Natural killer cell (primary cell): ENCODE results near the gene NPHP4. TPM values are rescaled to one million over a fixed set of nuclear protein-coding genes. Genes with fewer than 3 reads are reported as not detected.

Experiments
- ATAC-seq, 3 donors: fragments of 150-1000 bp in 2 of 3; fragments of 200-7000 bp in 1 of 3; cut with Tn5 transposase; 1 replicate in 1 of 3; 2 replicates in 2 of 3; pipeline ENCODE4 v1.10.0; 2021; ENCODE audit warnings: mild to moderate bottlenecking in 2 of 3, moderate library complexity in 2 of 3
- DNase-seq, 2 donors: peaks; one replicate each; pipeline versions ENCODE4 v3.0.0 to v3.0.0-alpha.2; 2013 to 2021; ENCODE audit warnings: mixed read lengths in 1 of 2
- H3K27ac ChIP-seq: one replicate; pipeline ENCODE4 v1.5.1; 2013; ENCODE audit warnings: mild to moderate bottlenecking, low read length
- H3K27me3 ChIP-seq: one replicate; pipeline ENCODE4 v1.6.1; 2013; ENCODE audit warnings: low read length; ENCODE audit not compliant: control insufficient read depth, insufficient read depth
- H3K36me3 ChIP-seq: one replicate; pipeline ENCODE4 v1.6.1; 2013; ENCODE audit warnings: low read length; ENCODE audit not compliant: control insufficient read depth, insufficient read depth
- H3K4me1 ChIP-seq: one replicate; pipeline ENCODE4 v1.6.1; 2013; ENCODE audit warnings: low read length; ENCODE audit not compliant: control insufficient read depth, insufficient read depth
- H3K4me3 ChIP-seq: one replicate; pipeline ENCODE4 v1.5.1; 2013; ENCODE audit warnings: low read length
- H3K9me3 ChIP-seq: one replicate; pipeline ENCODE4 v1.6.1; 2013; ENCODE audit warnings: low read length; ENCODE audit not compliant: control insufficient read depth, insufficient read depth
- H3K27ac Mint-ChIP-seq, 2 donors: one replicate each; pipeline ENCODE4 v1.8.0; 2022; ENCODE audit warnings: mild to moderate bottlenecking in 2 of 2, mixed read lengths in 2 of 2, moderate library complexity in 1 of 2
- H3K27me3 Mint-ChIP-seq, 2 donors: one replicate each; pipeline ENCODE4 v1.8.0; 2022; ENCODE audit warnings: low read depth in 2 of 2, mixed read lengths in 2 of 2
- H3K36me3 Mint-ChIP-seq: one replicate; pipeline ENCODE4 v1.8.0; 2022; ENCODE audit warnings: mixed read lengths
- H3K4me1 Mint-ChIP-seq, 2 donors: one replicate each; pipeline ENCODE4 v1.8.0; 2022; ENCODE audit warnings: mixed read lengths in 2 of 2
- H3K4me3 Mint-ChIP-seq: one replicate; pipeline ENCODE4 v1.8.0; 2022; ENCODE audit warnings: mild to moderate bottlenecking, moderate library complexity, mixed read lengths
- H3K9me3 Mint-ChIP-seq, 2 donors: one replicate each; pipeline ENCODE4 v1.8.0; 2022; ENCODE audit warnings: mixed read lengths in 2 of 2
- CTCF ChIP-seq: fragments of 200-600 bp; IDR thresholded peaks from one replicate; pipeline ENCODE4 v1.8.0; 2022; ENCODE audit warnings: antibody characterized with exemption
- WGBS: methylation state at CpG from one replicate; pipeline ENCODE4 v1.1.7; 2013; ENCODE audit warnings: missing lambda C conversion rate; ENCODE audit not compliant: insufficient coverage; 5-methylcytosine and 5-hydroxymethylcytosine counted together
- intact Hi-C: fragments of 100-400 bp; cut with micrococcal nuclease; formaldehyde crosslinking; loops from one replicate; pipeline ENCODE4 v1.14.2; 2022
- total RNA-seq, 4 donors: library from RNA; stranded (reverse); fragments of 120-200 nt in 1 of 4; gene quantifications; one replicate each; pipeline versions ENCODE4 v1.2.3 to v1.2.4, GENCODE V29; 2013 to 2022

Gene NPHP4
- total RNA-seq, 3 donors from 2014 or later (not counting 1 experiment from before 2014, with no cell fraction given) = 6.3 to 14.7 (median 10.1) TPM

- H3K9me3 ChIP-seq = no peaks in the 10 kb centered on the region
- TF ChIP-seq CTCF = no peak
- no peaks in the 10 kb centered on the region for H3K27me3 ChIP-seq
- no peak overlapping the region for H3K4me3 Mint-ChIP-seq
- no peaks in the 10 kb centered on the region for H3K4me1 Mint-ChIP-seq
- no peaks in the 10 kb centered on the region for H3K36me3 Mint-ChIP-seq
- DNase-seq (no peak), ATAC-seq (no peak)
- intact Hi-C loops = no loop called here
- no peak overlapping the region for H3K4me3 ChIP-seq
- WGBS = 92% methylated on average over 25 of the region's 25 CpGs
- no peaks in the 10 kb centered on the region for H3K27me3 Mint-ChIP-seq
- H3K27ac Mint-ChIP-seq = no peak overlapping the region
- no peaks in the 10 kb centered on the region for H3K9me3 Mint-ChIP-seq
- no peaks in the 10 kb centered on the region for H3K4me1 ChIP-seq
- H3K36me3 ChIP-seq = no peaks in the 10 kb centered on the region
- no peak overlapping the region for H3K27ac ChIP-seq
Observed at GRCh38 chr1:5858844-5859407, 133.3 kb downstream of the NPHP4 start.

DNA sequence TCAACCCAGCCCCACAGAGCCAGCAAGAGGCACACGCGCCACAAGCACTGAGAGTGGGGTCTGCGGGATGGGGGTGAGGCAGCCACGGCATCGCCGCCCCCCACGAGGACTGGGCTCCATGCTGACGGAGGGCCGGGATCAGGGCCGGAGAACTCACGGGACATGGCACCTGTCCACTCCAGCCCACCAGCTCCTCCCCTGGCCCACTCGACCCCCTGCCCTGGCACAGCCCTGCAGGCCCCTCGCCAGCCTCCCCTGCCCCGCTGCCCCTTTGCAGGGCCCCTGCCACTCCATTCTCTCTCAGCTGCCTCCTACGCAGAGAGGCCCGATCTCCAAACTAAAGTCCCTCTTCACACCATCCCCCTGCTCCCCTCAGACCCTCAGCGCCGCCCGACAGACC, 134.0 kb downstream of the NPHP4 start:
- no peaks in the 10 kb centered on the region for H3K9me3 Mint-ChIP-seq
- intact Hi-C loops = no loop called here
- no peak overlapping the region for H3K27ac Mint-ChIP-seq
- Histone ChIP-seq H3K4me3 (no peak overlapping the region), H3K36me3 (no peaks in the 10 kb centered on the region), H3K27me3 (no peaks in the 10 kb centered on the region), H3K9me3 (no peaks in the 10 kb centered on the region), H3K4me1 (no peaks in the 10 kb centered on the region), H3K27ac (no peak overlapping the region)
- WGBS = 92% methylated on average over 19 of the region's 19 CpGs
- no peaks in the 10 kb centered on the region for H3K4me1 Mint-ChIP-seq
- H3K27me3 Mint-ChIP-seq = no peaks in the 10 kb centered on the region
- H3K36me3 Mint-ChIP-seq = no peaks in the 10 kb centered on the region
- DNase-seq = no peak
- H3K4me3 Mint-ChIP-seq = no peak overlapping the region
- ATAC-seq = no peak
- TF ChIP-seq CTCF = no peak

- H3K36me3 Mint-ChIP-seq = no peaks in the 10 kb centered on the region
- no peaks in the 10 kb centered on the region for H3K9me3 Mint-ChIP-seq
- TF ChIP-seq CTCF = no peak
- H3K4me1 Mint-ChIP-seq = no peaks in the 10 kb centered on the region
- H3K4me3 ChIP-seq = no peak overlapping the region
- WGBS = 86% methylated on average over 16 of the region's 16 CpGs
- H3K27me3 ChIP-seq = no peaks in the 10 kb centered on the region
- no peaks in the 10 kb centered on the region for H3K9me3 ChIP-seq
- ATAC-seq (no peak), DNase-seq (no peak)
- H3K27ac ChIP-seq = no peak overlapping the region
- intact Hi-C loops = no loop called here
- no peak overlapping the region for H3K27ac Mint-ChIP-seq
- H3K27me3 Mint-ChIP-seq = no peaks in the 10 kb centered on the region
- no peaks in the 10 kb centered on the region for H3K4me1 ChIP-seq
- no peak overlapping the region for H3K4me3 Mint-ChIP-seq
- no peaks in the 10 kb centered on the region for H3K36me3 ChIP-seq
Observed at GRCh38 chr1:5857508-5858090, 134.6 kb downstream of the NPHP4 start.

GRCh38 chr1:5857011-5857410, 135.2 kb downstream of the NPHP4 start:
- intact Hi-C loops = no loop called here
- H3K27ac Mint-ChIP-seq = no peak overlapping the region
- H3K27me3 ChIP-seq = no peaks in the 10 kb centered on the region
- H3K9me3 Mint-ChIP-seq = no peaks in the 10 kb centered on the region
- H3K4me3 Mint-ChIP-seq = no peak overlapping the region
- 92% methylated on average over 17 of the region's 17 CpGs for WGBS
- H3K4me3 ChIP-seq = no peak overlapping the region
- H3K4me1 Mint-ChIP-seq = no peaks in the 10 kb centered on the region
- no peaks in the 10 kb centered on the region for H3K36me3 ChIP-seq
- ATAC-seq = no peak
- H3K27me3 Mint-ChIP-seq = no peaks in the 10 kb centered on the region
- TF ChIP-seq CTCF = no peak
- no peaks in the 10 kb centered on the region for H3K9me3 ChIP-seq
- H3K4me1 ChIP-seq = no peaks in the 10 kb centered on the region
- H3K27ac ChIP-seq = no peak overlapping the region
- H3K36me3 Mint-ChIP-seq = no peaks in the 10 kb centered on the region
- no peak for DNase-seq
